ENCODE results near the gene GJC2. TPM values are rescaled to one million over a fixed set of nuclear protein-coding genes. Genes with fewer than 3 reads are reported as not detected.

Gene GJC2
- total RNA-seq, 1 experiment from 2014 or later = 0.31 TPM

- DNase-seq (ENCODE audit: low read depth) = no peak
These were observed 5.3 kb upstream of the GJC2 start for GRCh38 chr1:228144193-228144992.

DNA sequence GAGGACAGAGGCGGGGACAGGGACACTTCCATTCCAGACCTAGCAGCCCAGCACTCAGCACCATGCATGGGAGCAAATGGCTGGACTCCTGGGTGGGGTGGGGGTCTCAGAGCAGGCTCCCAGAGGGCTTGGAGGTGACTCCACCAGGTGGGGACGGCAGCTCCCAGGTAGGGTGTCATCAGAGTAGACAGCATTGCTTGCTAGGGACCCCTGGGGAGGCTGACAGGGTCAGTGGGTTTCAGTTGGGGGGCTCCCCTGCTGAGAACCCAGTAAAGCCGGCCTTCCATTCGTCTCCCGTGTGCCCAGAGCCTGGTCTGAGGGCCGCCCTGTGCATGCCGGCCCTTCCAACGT is 4.8 kb upstream of the GJC2 start:
- DNase-seq (ENCODE audit: low read depth) = no peak

GRCh38 chr1:228145463-228146416 is 4.0 kb upstream of the GJC2 start:
- DNase-seq (ENCODE audit: low read depth) = no peak

DNA sequence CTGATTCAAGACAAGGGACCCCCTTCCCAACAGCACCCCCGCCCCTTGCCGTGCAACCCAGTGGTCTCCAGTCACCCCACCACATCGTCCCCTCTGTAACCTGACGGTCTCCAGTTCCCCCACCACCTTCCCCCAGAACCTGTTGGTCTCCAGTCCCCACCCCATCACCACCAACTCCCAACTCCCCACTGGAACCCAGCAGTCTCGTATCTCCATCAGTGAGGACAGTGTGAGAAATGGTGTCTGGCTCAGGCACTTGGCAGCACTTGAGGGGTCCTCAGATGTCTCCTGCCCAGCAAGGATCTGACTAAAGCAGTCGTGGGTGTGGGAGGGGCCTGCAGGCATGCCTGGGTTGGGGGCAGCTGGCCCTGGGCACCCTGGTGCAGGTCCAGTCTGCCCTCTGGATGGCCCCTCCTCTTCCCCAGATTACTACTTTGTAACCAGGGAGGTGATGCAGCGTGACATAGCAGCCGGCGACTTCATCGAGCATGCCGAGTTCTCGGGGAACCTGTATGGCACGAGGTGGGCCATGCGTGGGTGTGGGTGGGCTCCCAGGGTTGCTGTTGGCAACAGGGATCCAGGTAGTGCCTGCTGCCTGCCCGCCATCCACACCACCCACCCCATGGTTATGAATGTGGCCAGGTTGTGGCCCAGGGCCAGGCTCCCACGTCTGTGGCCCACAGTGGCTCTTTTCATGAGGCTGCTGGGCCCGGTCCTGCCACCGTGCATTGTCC is 3.1 kb upstream of the GJC2 start:
- DNase-seq (ENCODE audit: low read depth) = no peak

DNA sequence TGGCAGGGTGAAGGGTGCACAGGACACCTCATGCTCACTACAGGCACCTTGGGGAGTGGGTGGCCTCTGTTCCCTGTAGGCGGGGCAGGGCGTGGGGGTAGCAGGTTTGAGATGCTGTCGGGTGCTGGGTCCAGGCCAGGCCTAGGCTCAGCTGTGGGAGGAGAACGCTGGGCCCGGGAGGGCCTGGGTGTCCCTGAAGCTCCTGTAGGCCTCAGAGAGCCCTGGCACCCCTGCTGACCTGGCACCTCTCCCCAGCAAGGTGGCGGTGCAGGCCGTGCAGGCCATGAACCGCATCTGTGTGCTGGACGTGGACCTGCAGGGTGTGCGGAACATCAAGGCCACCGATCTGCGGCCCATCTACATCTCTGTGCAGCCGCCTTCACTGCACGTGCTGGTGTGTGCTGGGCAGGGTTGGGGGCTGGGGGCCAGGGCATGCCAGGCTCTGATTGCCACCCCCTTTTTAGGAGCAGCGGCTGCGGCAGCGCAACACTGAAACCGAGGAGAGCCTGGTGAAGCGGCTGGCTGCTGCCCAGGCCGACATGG is 2.5 kb upstream of the GJC2 start:
- no peak for DNase-seq (ENCODE audit: low read depth)

DNA sequence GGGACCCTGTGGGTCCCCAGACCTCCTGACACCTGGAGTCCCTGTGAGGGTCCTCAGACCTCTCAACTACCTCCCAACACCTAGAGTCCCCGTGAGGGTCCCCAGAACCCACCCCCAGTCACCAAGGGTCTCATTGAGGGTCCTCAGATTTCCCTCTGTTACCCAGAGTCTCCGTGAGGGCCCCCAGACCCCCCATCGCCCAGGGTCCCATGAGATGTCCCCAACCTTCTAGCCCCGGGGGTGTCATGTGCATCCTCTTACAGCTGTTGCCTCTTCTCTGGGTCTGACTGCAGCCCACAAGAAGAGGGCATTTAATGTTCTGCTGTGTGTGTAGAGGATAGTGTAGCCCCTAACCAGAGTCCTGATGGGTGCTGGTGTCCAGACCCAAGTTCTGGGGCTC is 2.0 kb upstream of the GJC2 start:
- no peak for DNase-seq (ENCODE audit: low read depth)

DNA sequence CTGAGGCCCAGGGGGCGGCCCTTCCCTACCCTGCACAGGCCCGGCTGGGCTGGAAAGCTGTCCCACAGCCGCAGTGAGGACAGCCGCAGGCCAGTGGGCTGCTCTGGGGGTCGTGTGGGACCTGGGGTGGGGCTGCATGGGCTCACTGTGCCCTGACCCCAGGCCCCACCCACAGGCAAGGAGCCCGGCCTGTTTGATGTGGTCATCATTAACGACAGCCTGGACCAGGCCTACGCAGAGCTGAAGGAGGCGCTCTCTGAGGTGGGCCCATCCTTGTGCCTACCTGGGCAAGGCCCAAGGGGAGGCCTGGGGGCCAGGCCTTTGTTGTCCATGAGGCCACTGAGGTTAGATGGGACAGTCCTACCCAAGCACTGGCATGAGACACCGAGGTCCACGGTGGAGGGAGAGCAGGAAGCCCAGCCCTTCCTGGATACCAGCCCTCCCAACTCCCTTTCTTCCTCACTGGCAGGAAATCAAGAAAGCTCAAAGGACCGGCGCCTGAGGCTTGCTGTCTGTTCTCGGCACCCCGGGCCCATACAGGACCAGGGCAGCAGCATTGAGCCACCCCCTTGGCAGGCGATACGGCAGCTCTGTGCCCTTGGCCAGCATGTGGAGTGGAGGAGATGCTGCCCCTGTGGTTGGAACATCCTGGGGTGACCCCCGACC is 1.4 kb upstream of the GJC2 start:
- no peak for DNase-seq (ENCODE audit: low read depth)

- no peak for DNase-seq (ENCODE audit: low read depth)
These were observed 760 bp upstream of the GJC2 start for GRCh38 chr1:228148935-228149405.

DNA sequence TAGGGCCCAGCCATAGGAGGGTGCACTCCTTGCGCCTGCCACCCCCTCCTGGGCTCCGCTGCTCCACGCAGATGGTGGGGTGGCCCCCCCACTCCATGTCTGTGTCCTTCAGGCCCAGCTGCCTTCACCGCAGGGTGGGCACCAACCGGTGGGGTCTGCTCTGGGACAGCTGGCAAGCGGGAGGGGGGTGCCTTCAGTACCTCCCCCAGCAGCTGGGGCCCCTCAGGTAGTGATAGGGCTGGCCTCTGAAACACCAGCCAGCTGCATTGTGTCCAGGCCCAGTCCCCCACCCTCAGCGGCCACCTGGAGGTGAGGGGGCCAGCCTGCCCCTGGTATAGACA is 360 bp downstream of the GJC2 start:
- no peak for DNase-seq (ENCODE audit: low read depth)

GRCh38 chr1:228150461-228151179 is 890 bp downstream of the GJC2 start:
- no peak for DNase-seq (ENCODE audit: low read depth)

GRCh38 chr1:228151180-228151925 is 1.6 kb downstream of the GJC2 start:
- DNase-seq (ENCODE audit: low read depth) = no peak

GRCh38 chr1:228152097-228152917 is 2.6 kb downstream of the GJC2 start:
- no peak for DNase-seq (ENCODE audit: low read depth)

- no peak for DNase-seq (ENCODE audit: low read depth)
These were observed 3.2 kb downstream of the GJC2 start for GRCh38 chr1:228152918-228153258.

DNA sequence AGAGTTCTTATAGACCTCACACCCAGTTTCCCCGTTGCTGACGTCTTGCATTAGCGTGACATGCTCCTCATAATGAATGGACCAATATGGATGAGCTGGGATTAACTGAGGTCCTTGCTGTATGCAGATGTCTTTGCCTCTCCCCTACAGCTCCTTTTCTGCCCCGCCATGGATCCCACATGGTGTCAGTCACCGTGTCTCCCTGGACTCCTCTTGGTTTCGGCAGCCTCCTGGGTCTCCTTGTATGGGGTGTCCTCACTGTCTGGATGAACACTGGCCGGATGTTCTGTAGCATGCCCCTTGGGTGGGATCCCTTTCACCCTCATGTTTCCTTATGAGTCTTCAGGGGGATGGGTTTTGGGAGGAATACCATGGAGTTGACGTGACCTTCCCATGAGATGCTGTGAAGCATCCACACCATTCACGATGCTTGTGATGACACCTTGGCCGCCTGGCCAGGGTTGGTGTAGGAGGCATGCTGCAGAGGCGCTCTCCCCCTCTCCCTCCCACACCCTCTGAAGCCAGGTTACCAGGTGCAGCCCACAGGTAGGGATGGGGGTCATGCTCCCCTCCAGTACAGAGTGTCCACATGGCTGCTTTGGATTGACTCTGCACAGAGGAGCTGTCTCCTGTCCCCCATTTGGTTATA is 4.4 kb downstream of the GJC2 start:
- no peak for DNase-seq (ENCODE audit: low read depth)

DNA sequence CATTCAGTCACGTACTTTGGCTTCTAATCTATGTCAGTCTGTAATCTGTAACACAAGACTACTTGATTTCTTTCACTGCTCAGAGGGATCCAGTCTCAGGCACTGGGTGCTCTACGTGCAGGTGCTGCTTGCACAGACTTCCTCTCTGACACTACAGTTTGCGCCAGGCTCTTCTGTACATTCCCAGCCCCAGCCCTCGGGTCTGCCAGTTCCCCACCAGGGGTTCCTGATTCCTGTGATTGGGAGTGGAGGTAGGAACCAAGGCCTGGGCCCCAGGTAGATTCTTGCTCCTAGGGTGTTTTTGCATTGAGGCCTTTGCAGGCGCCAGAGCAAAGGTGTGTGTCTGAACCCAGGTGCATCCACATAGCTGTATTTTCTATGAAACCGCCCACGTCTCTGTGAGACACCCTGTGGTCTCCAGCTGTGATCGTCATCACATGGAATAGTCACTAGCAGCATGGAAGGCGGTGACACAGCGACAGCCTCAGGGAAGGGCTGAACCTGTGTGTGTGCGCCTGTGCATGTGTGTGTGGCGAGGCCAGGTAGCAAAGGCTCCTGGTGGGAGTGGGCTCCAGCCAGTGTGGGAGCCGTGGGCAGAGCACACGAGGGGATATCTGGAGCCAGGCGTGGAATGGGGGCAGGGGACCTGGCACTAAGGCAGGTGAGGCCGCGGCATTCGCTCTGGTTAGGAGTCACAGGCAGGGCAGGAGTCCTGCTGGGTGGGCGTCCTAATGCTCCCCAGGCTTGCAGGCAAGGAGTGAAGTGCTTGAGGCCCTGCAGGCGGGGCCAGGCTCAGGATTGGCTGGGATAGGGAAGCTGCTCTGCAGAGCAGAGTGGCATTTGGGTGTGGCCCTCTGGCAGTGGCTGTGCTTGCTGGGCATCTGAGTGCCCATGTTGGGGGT is 5.2 kb downstream of the GJC2 start:
- no peak for DNase-seq (ENCODE audit: low read depth)

DNA sequence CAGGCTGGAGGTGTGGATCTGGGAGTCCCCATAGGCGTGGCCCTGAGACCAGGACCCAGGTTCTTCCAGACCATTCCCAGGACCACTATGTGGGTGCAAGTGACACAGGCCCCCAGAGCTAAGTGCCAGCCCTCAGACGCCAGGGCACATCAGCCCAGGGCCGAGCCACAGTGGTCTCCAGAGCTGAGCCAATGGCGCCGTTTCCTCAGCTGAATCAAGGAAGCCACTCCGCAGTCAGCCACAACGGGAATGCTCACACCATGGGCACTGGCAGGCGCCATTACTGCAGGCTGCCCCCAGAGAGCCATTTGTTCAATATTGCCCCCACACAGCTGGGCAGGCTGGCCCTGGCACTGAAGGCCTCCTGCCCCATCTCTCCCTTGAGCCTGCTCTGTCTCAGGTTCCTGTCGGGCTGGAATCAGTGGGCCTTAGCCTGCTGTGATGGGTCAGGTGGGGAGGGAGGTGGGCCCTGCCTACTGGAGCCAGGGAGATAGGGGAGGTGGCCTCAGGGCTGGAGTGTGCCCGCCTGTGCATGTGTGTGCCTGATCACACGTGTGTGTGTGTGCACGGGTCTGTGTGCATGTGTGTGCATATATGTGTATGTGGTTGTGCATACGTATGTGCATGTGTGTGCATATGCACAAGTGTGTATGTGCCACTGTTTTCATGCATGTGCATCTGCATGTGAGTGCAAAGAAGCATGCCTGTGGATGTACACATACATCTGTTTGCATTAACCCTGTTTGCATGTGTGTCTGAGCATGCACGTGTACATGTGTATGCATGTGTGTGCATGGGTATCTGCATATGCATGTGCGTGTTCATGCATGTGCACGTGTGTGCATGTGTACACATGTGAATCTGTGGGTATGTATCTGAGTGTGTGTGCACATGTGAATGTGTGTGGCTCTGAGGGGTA is 6.1 kb downstream of the GJC2 start:
- no peak for DNase-seq (ENCODE audit: low read depth)

Data from HT1080 (cell line).